GM18519 (cell line): ENCODE measurements around the gene SGTA.

Source experiments
- ATAC-seq: cut with Tn5 transposase; IDR thresholded peaks from one replicate; pipeline ENCODE4 v1.9.1; 2021; ENCODE audit warnings: mild to moderate bottlenecking, moderate library complexity; ENCODE audit not compliant: unreplicated experiment, low FRiP score

Gene SGTA

GRCh38 chr19:2731181-2731995, 51.7 kb downstream of the SGTA start:
- no peak for ATAC-seq

GRCh38 chr19:2729943-2730818, 52.9 kb downstream of the SGTA start:
- ATAC-seq, result no peak

- ATAC-seq, result no peak
Measured at GRCh38 chr19:2728783-2729387, 54.2 kb downstream of the SGTA start.

- ATAC-seq, result no peak
Measured at GRCh38 chr19:2727640-2727944, 55.5 kb downstream of the SGTA start.

- ATAC-seq, result no peak
Measured at GRCh38 chr19:2726904-2727639, 56.0 kb downstream of the SGTA start.

- ATAC-seq, result no peak
Measured at GRCh38 chr19:2726160-2726855, 56.8 kb downstream of the SGTA start.

- ATAC-seq, result no peak
Measured at GRCh38 chr19:2724148-2724557, 58.9 kb downstream of the SGTA start.

- ATAC-seq, result no peak
Measured at GRCh38 chr19:2723747-2724146, 59.3 kb downstream of the SGTA start.

GRCh38 chr19:2723345-2723715, 59.7 kb downstream of the SGTA start:
- no peak for ATAC-seq

- no peak for ATAC-seq
Measured at GRCh38 chr19:2722541-2723344, 60.3 kb downstream of the SGTA start.

- ATAC-seq, result no peak
Measured at GRCh38 chr19:2721570-2722540, 61.2 kb downstream of the SGTA start.

GRCh38 chr19:2720777-2721569, 62.1 kb downstream of the SGTA start, which contains the start of gene DIRAS1:
Gene DIRAS1, minus strand, starts transcription at chr19:2721372. Its CDS starts 3,566 bp downstream, at chr19:2717806.
- no peak for ATAC-seq

- no peak for ATAC-seq
Measured at GRCh38 chr19:2719920-2720776, 62.9 kb downstream of the SGTA start.

- ATAC-seq, result no peak
Measured at GRCh38 chr19:2719232-2719735, 63.8 kb downstream of the SGTA start.

- ATAC-seq, result no peak
Measured at GRCh38 chr19:2717638-2718541, 65.2 kb downstream of the SGTA start.
